NCI-H2227 treated with DMSO at 0.1 percent for 48 hours (cell line): ENCODE data around the gene HES4.
"Not testable (repeated sequence)": the region's sequence is repeated elsewhere in the genome, so short reads cannot be mapped to it uniquely, and the experiment has no call there.

ENCODE experiments used
- DNase-seq: peaks from one replicate; lab custom pipeline; 2025; lab: John Stamatoyannopoulos, UW

Gene HES4

GRCh38 chr1:998745-998994 is 1.2 kb downstream of the HES4 start:
- DNase-seq, result peak; percentile 28

GRCh38 chr1:997993-998744 is 1.7 kb downstream of the HES4 start:
- DNase-seq, result no peak

- no peak for DNase-seq
Observed at GRCh38 chr1:997713-997992, 2.2 kb downstream of the HES4 start.

GRCh38 chr1:996851-997712 is 2.8 kb downstream of the HES4 start:
- DNase-seq, result no peak

- no peak for DNase-seq
Observed at GRCh38 chr1:995665-996633, 3.9 kb downstream of the HES4 start.

- DNase-seq, result not testable (repeated sequence)
Observed at GRCh38 chr1:994546-994945, 5.4 kb downstream of the HES4 start.

- DNase-seq, result no peak
Observed at GRCh38 chr1:993379-993995, 6.4 kb downstream of the HES4 start.

GRCh38 chr1:992362-992761 is 7.5 kb downstream of the HES4 start:
- DNase-seq, result no peak

GRCh38 chr1:991895-992294 is 8.0 kb downstream of the HES4 start:
- no peak for DNase-seq

- not testable (repeated sequence) for DNase-seq
Observed at GRCh38 chr1:991275-991674, 8.6 kb downstream of the HES4 start.

GRCh38 chr1:988061-988460 is 11.8 kb downstream of the HES4 start:
- DNase-seq, result not testable (repeated sequence)

GRCh38 chr1:985126-985525 is 14.8 kb downstream of the HES4 start:
- DNase-seq, result no peak

GRCh38 chr1:984476-984814 is 15.5 kb downstream of the HES4 start:
- no peak for DNase-seq

GRCh38 chr1:983798-984475 is 16.0 kb downstream of the HES4 start:
- DNase-seq, result no peak

- no peak for DNase-seq
Observed at GRCh38 chr1:982765-983436, 17.0 kb downstream of the HES4 start.

- no peak for DNase-seq
Observed at GRCh38 chr1:981955-982558, 17.8 kb downstream of the HES4 start, which contains the start of gene PERM1. Gene PERM1, minus strand, starts transcription at chr1:982093. Its CDS starts 1,064 bp downstream, at chr1:981029.

- DNase-seq, result no peak
Observed at GRCh38 chr1:981491-981954, 18.4 kb downstream of the HES4 start.

GRCh38 chr1:980602-981395 is 19.1 kb downstream of the HES4 start:
- no peak for DNase-seq

GRCh38 chr1:980137-980571 is 19.7 kb downstream of the HES4 start:
- no peak for DNase-seq

- no peak for DNase-seq
Observed at GRCh38 chr1:979744-980072, 20.2 kb downstream of the HES4 start.
